ENCODE data around the gene FARS2. TPM values are rescaled to one million over a fixed set of nuclear protein-coding genes. Genes with fewer than 3 reads are reported as not detected.

The FARS2 gene
- total and polyA plus RNA-seq, 2 of the 13 experiments (the other 11 are each of a cell fraction or from before 2014, with no cell fraction given), result 15.4 to 26.0 TPM

- H2AFZ ChIP-seq (ENCODE audit: low read length), result no peak overlapping the region
- peaks cover 0 to 3% of the 10 kb centered on the region in 2 experiments; a peak in 2 of 5 replicates for H3K36me3 ChIP-seq (replicated peaks in 1 of 2; ENCODE audit: control insufficient read depth in 1 of 2, insufficient read depth in 2 of 2, low read length in 2 of 2)
- WGBS (ENCODE audit: low lambda C conversion rate), result 94% methylated on average over 1 of the region's 1 CpG
- no peak overlapping the region for H3K9ac ChIP-seq (ENCODE audit: insufficient read depth, low read depth, low read length)
- CTCF ChIA-PET (ENCODE audit: low intra/inter-chr PET ratio, low total read pairs), result no interaction called here
- in situ Hi-C loops (cut with HindIII; ENCODE audit: extremely low pct_ligation_motif_present, low pct_unique_long_range_greater_than_20kb) (no loop called here), intact Hi-C loops (cut with micrococcal nuclease; ENCODE audit: unreplicated experiment) (no loop called here)
- no peaks in the 10 kb centered on the region for H3K27me3 ChIP-seq (ENCODE audit: control insufficient read depth in 1 of 2, insufficient read depth in 2 of 2, low read length in 2 of 2)
- ATAC-seq, result no peak
- H3K4me2 ChIP-seq (ENCODE audit: low read depth, low read length), result no peak overlapping the region
- no TSS peak for BruUV-seq (replicated peaks)
- H3K27ac ChIP-seq (ENCODE audit: extremely low read length, insufficient read depth, low read length), result no peak overlapping the region
- TF ChIP-seq SP2 (CRISPR knock-in tag; IDR thresholded peaks at IDR 0.05) (no peak), ZFP37 (CRISPR knock-in tag; IDR thresholded peaks at IDR 0.05; ENCODE audit: borderline replicate concordance) (no peak), MAFK (conservative IDR thresholded peaks at IDR 0.05 in 1 of 2, IDR thresholded peaks at IDR 0.05 in 1 of 2; ENCODE audit: low read length in 2 of 2) (peak; percentile 90 to 93), MAFF (IDR thresholded peaks at IDR 0.05; ENCODE audit: low read depth, low read length) (peak; percentile 89)
- no peak overlapping the region for H3K4me3 ChIP-seq (replicated peaks in 1 of 3; ENCODE audit: insufficient read depth in 1 of 3, low read depth in 2 of 3, low read length in 3 of 3)
- no peaks in the 10 kb centered on the region for H3K4me1 ChIP-seq (ENCODE audit: insufficient read depth, low read length)
- no peaks in the 10 kb centered on the region for H4K20me1 ChIP-seq (ENCODE audit: insufficient read depth, low read length)
- POLR2A ChIA-PET, result no interaction called here
- no peaks in the 10 kb centered on the region for H3K79me2 ChIP-seq (ENCODE audit: insufficient read depth, low read length)
- FAIRE-seq, result no peak
- DNase-seq (ENCODE audit: low spot score), result no peak
- no peaks in the 10 kb centered on the region for H3K9me3 ChIP-seq (ENCODE audit: low read length)
These were observed 172.0 kb downstream of the FARS2 start for GRCh38 chr6:5433324-5433723.

DNA sequence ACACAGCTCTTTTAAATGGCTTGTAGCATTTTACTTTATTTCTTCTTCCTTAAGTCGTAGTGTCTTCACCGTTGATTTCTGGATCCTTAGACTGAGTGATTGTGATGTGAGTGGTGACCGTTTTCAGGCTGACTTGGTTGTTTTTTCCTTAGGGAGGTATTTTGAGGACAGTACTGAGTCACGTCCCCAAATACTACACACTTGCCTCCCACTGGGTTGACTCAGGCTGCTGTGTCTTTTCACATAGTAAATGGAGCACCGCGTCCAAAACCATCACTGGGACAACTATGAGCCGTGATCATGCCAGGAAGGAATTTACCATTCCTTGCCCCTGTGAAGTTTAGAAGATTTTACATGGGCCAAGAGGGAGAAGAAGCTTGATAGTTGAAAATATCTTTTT is 174.1 kb downstream of the FARS2 start:
- H3K79me2 ChIP-seq (ENCODE audit: insufficient read depth, low read length), result no peaks in the 10 kb centered on the region
- DNase-seq (ENCODE audit: low spot score) (no peak), ATAC-seq (no peak), FAIRE-seq (no peak)
- in situ Hi-C loops (cut with HindIII; ENCODE audit: extremely low pct_ligation_motif_present, low pct_unique_long_range_greater_than_20kb) (no loop called here), intact Hi-C loops (cut with micrococcal nuclease; ENCODE audit: unreplicated experiment) (no loop called here)
- no TSS peak for BruUV-seq (replicated peaks)
- no peak overlapping the region for H2AFZ ChIP-seq (ENCODE audit: low read length)
- ChIA-PET CTCF (ENCODE audit: low intra/inter-chr PET ratio, low total read pairs) (no interaction called here), POLR2A (no interaction called here)
- peaks cover 10% of the 10 kb centered on the region for H3K4me1 ChIP-seq (ENCODE audit: insufficient read depth, low read length)
- no peak overlapping the region for H3K4me3 ChIP-seq (replicated peaks in 1 of 3; ENCODE audit: insufficient read depth in 1 of 3, low read depth in 2 of 3, low read length in 3 of 3)
- no peak overlapping the region for H3K9ac ChIP-seq (ENCODE audit: insufficient read depth, low read depth, low read length)
- H3K4me2 ChIP-seq (ENCODE audit: low read depth, low read length), result no peak overlapping the region
- no peak for TF ChIP-seq BCL6 (CRISPR knock-in tag; IDR thresholded peaks at IDR 0.05)
- no peak for TF ChIP-seq RFXANK (CRISPR knock-in tag; IDR thresholded peaks at IDR 0.05)
- no peaks in the 10 kb centered on the region for H4K20me1 ChIP-seq (ENCODE audit: insufficient read depth, low read length)
- no peak overlapping the region for H3K27ac ChIP-seq (ENCODE audit: extremely low read length, insufficient read depth, low read length)
- H3K27me3 ChIP-seq (ENCODE audit: control insufficient read depth in 1 of 2, insufficient read depth in 2 of 2, low read length in 2 of 2), result no peaks in the 10 kb centered on the region
- no peaks in the 10 kb centered on the region for H3K9me3 ChIP-seq (ENCODE audit: low read length)
- WGBS (ENCODE audit: low lambda C conversion rate), result 95% methylated on average over 7 of the region's 7 CpGs
- peaks cover 0 to 3% of the 10 kb centered on the region in 2 experiments; a peak in 2 of 5 replicates for H3K36me3 ChIP-seq (replicated peaks in 1 of 2; ENCODE audit: control insufficient read depth in 1 of 2, insufficient read depth in 2 of 2, low read length in 2 of 2)

Measured in HepG2 (cell line).